MCF 10A (cell line): ENCODE results near the gene COG5. TPM values are rescaled to one million over a fixed set of nuclear protein-coding genes. Genes with fewer than 3 reads are reported as not detected.

Experiments used
- BruUV-seq: library from RNA; stranded (reverse); fragments of 400-500 nt; replicated peaks from 2 replicates; lab custom pipeline; 2021; lab: Mats Ljungman, UMichigan
- CTCF ChIA-PET: fragments of 300-600 bp; sonication (Branson Sonifier 250); formaldehyde crosslinking; extraction: SDS; loops from one replicate; lab custom pipeline; 2021; ENCODE audit warnings: antibody characterized with exemption, inconsistent platforms; lab: Yijun Ruan, JAX
- POLR2A ChIA-PET: fragments of 300-600, 350-650 bp; sonication (Branson Sonifier 250); formaldehyde crosslinking; extraction: SDS; loops from one replicate; lab custom pipeline; 2020; ENCODE audit warnings: antibody characterized with exemption, inconsistent platforms; lab: Yijun Ruan, JAX
- DNase-seq: peaks from one replicate; pipeline ENCODE4 v3.0.0-alpha.2; 2018; ENCODE audit not compliant: unreplicated experiment
- H3K27ac Mint-ChIP-seq: one replicate; pipeline ENCODE4 v1.8.0; 2022; ENCODE audit warnings: mild to moderate bottlenecking, low read depth, mixed read lengths; ENCODE audit not compliant: unreplicated experiment
- H3K27me3 Mint-ChIP-seq: one replicate; pipeline ENCODE4 v1.8.0; 2022; ENCODE audit warnings: mixed read lengths; ENCODE audit not compliant: insufficient read depth, unreplicated experiment
- H3K36me3 Mint-ChIP-seq: one replicate; pipeline ENCODE4 v1.8.0; 2022; ENCODE audit warnings: mild to moderate bottlenecking, moderate library complexity, mixed read lengths; ENCODE audit not compliant: insufficient read depth, unreplicated experiment
- H3K4me1 Mint-ChIP-seq: one replicate; pipeline ENCODE4 v1.8.0; 2022; ENCODE audit warnings: mixed read lengths; ENCODE audit not compliant: insufficient read depth, unreplicated experiment
- H3K4me3 Mint-ChIP-seq: one replicate; pipeline ENCODE4 v1.8.0; 2022; ENCODE audit warnings: mild to moderate bottlenecking, moderate library complexity, mixed read lengths; ENCODE audit not compliant: unreplicated experiment
- H3K9me3 Mint-ChIP-seq: one replicate; pipeline ENCODE4 v1.8.0; 2022; ENCODE audit warnings: mixed read lengths; ENCODE audit not compliant: unreplicated experiment
- CTCF ChIP-seq: fragments of 200-600 bp; IDR thresholded peaks from one replicate; pipeline ENCODE4 v1.8.0; 2022; ENCODE audit warnings: antibody characterized with exemption, mild to moderate bottlenecking; ENCODE audit not compliant: unreplicated experiment
- intact Hi-C: fragments of 100-400 bp; cut with micrococcal nuclease; formaldehyde crosslinking; loops from 2 replicates; pipeline ENCODE4 v1.14.1; 2022
- total RNA-seq: library from RNA; stranded (reverse); gene quantifications from 2 replicates; pipeline ENCODE4 v1.2.3, GENCODE V29; 2022

COG5 gene
- total RNA-seq, 1 experiment from 2014 or later: 40.3 TPM

- Mint-ChIP-seq H3K27me3 (no peaks in the 10 kb centered on the region), H3K27ac (peak overlapping the region; percentile 91), H3K36me3 (peaks cover 18% of the 10 kb centered on the region), H3K4me1 (peaks cover 27% of the 10 kb centered on the region), H3K9me3 (no peaks in the 10 kb centered on the region), H3K4me3 (peak overlapping the region; percentile 33)
- intact Hi-C loops: loop anchor here (1.0 to 2.0 kb wide), 2 partner anchors 14 to 130 kb away; partner anchors contain the start of gene BCAP29
- POLR2A ChIA-PET: interaction anchor here (0.6 to 4.7 kb wide), 9 partner anchors 10 to 148 kb away, joined by 3 to 43 read pairs (median 3); partner anchors contain the start of genes BCAP29, CBLL1, COG5 and DUS4L
- CTCF ChIA-PET: interaction anchor here (0.6 to 1.1 kb wide), 4 partner anchors 132 to 1926 kb away, joined by 3 to 4 read pairs (median 3); no protein-coding TSS in a partner anchor
- peak; percentile 92 for DNase-seq
- TF ChIP-seq CTCF: no peak
- BruUV-seq: no TSS peak
Measured at GRCh38 chr7:107594961-107595737, 31.4 kb upstream of the COG5 start.

GRCh38 chr7:107593025-107593410, 29.3 kb upstream of the COG5 start:
- TF ChIP-seq CTCF: no peak
- intact Hi-C loops: no loop called here
- Mint-ChIP-seq H3K4me1 (peaks cover 32% of the 10 kb centered on the region), H3K27ac (peak overlapping the region; percentile 31), H3K9me3 (no peaks in the 10 kb centered on the region), H3K36me3 (peaks cover 16% of the 10 kb centered on the region), H3K4me3 (no peak overlapping the region), H3K27me3 (no peaks in the 10 kb centered on the region)
- ChIA-PET CTCF (interaction anchor here (0.8 to 0.9 kb wide), 2 partner anchors 130 to 150 kb away, joined by 3 to 4 read pairs; no protein-coding TSS in a partner anchor), POLR2A (interaction anchor here (1.5 to 4.7 kb wide), 2 partner anchors 9 to 102 kb away, joined by 3 to 43 read pairs; no protein-coding TSS in a partner anchor)
- no TSS peak for BruUV-seq
- no peak for DNase-seq

- ChIA-PET POLR2A (interaction anchor here (1.5 to 4.7 kb wide), 2 partner anchors 8 to 102 kb away, joined by 3 to 43 read pairs; no protein-coding TSS in a partner anchor), CTCF (interaction anchor here (0.8 kb wide), 3 partner anchors 130 to 150 kb away, joined by 3 to 4 read pairs (median 3); no protein-coding TSS in a partner anchor)
- no peak overlapping the region for H3K4me3 Mint-ChIP-seq
- H3K27me3 Mint-ChIP-seq: no peaks in the 10 kb centered on the region
- peaks cover 16% of the 10 kb centered on the region for H3K36me3 Mint-ChIP-seq
- peaks cover 32% of the 10 kb centered on the region for H3K4me1 Mint-ChIP-seq
- no peak for TF ChIP-seq CTCF
- DNase-seq: peak; percentile 8
- peak overlapping the region; percentile 31 for H3K27ac Mint-ChIP-seq
- intact Hi-C loops: no loop called here
- no peaks in the 10 kb centered on the region for H3K9me3 Mint-ChIP-seq
- no TSS peak for BruUV-seq
Measured at GRCh38 chr7:107592361-107593024, 28.8 kb upstream of the COG5 start.

GRCh38 chr7:107591421-107591820, 27.7 kb upstream of the COG5 start:
- BruUV-seq: no TSS peak

More at GRCh38 chr7:107591421-107591820, 27.7 kb upstream of the COG5 start:
- ChIA-PET POLR2A (interaction anchor here (0.6 kb wide), 1 partner anchor 26 kb away, joined by 3 read pairs; no protein-coding TSS in a partner anchor), CTCF (no interaction called here)
- Mint-ChIP-seq H3K9me3 (no peaks in the 10 kb centered on the region), H3K36me3 (peaks cover 16% of the 10 kb centered on the region), H3K27ac (no peak overlapping the region), H3K27me3 (no peaks in the 10 kb centered on the region), H3K4me3 (no peak overlapping the region), H3K4me1 (peaks cover 26% of the 10 kb centered on the region)
- intact Hi-C loops: no loop called here
- no peak for TF ChIP-seq CTCF
- no peak for DNase-seq
